C4-2B (cell line): ENCODE results near the gene SLC50A1.

Experiments used
- ZFX ChIP-seq: fragments of 450-650 bp; IDR thresholded peaks from 2 replicates; pipeline ENCODE4 v1.6.1; 2017
- TF ChIP-seq, protein P1 (sequence below): fragments of 450-650 bp; conservative IDR thresholded peaks from 2 replicates; pipeline ENCODE4 v1.5.1; 2017; ENCODE audit warnings: mild to moderate bottlenecking

GRCh38 chr1:155086128-155086741, 49.4 kb upstream of the SLC50A1 start:
- TF ChIP-seq, protein P1, sequence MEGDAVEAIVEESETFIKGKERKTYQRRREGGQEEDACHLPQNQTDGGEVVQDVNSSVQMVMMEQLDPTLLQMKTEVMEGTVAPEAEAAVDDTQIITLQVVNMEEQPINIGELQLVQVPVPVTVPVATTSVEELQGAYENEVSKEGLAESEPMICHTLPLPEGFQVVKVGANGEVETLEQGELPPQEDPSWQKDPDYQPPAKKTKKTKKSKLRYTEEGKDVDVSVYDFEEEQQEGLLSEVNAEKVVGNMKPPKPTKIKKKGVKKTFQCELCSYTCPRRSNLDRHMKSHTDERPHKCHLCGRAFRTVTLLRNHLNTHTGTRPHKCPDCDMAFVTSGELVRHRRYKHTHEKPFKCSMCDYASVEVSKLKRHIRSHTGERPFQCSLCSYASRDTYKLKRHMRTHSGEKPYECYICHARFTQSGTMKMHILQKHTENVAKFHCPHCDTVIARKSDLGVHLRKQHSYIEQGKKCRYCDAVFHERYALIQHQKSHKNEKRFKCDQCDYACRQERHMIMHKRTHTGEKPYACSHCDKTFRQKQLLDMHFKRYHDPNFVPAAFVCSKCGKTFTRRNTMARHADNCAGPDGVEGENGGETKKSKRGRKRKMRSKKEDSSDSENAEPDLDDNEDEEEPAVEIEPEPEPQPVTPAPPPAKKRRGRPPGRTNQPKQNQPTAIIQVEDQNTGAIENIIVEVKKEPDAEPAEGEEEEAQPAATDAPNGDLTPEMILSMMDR = peak; percentile 99
- TF ChIP-seq ZFX = no peak
